Ishikawa (cell line): ENCODE data around the gene PALM3.
A peak's percentile ranks its signal among the peaks of the same experiment; 100 is the strongest.

Experiments used
- CEBPB ChIP-seq: IDR thresholded peaks from 2 replicates; pipeline ENCODE4 v1.6.1; 2012
- CREB1 ChIP-seq: IDR thresholded peaks from 2 replicates; pipeline ENCODE4 v1.6.1; 2012; ENCODE audit warnings: low read depth
- EP300 ChIP-seq: IDR thresholded peaks from 2 replicates; pipeline ENCODE4 v1.6.1; 2012; ENCODE audit warnings: borderline replicate concordance
- RAD21 ChIP-seq: IDR thresholded peaks from 2 replicates; pipeline ENCODE4 v1.6.1; 2012; ENCODE audit warnings: low read depth
- TAF1 ChIP-seq: IDR thresholded peaks from 2 replicates; pipeline ENCODE4 v1.6.1; 2012; ENCODE audit warnings: low read depth, mild to moderate bottlenecking
- TEAD4 ChIP-seq: IDR thresholded peaks from 2 replicates; pipeline ENCODE4 v1.6.1; 2012
- YY1 ChIP-seq: IDR thresholded peaks from 2 replicates; pipeline ENCODE4 v1.6.1; 2012; ENCODE audit warnings: low read depth
- ZBTB7A ChIP-seq: IDR thresholded peaks from 2 replicates; pipeline ENCODE4 v1.6.1; 2012; ENCODE audit warnings: low read depth
- TF ChIP-seq, protein P1 (sequence below): IDR thresholded peaks from 2 replicates; pipeline ENCODE4 v1.6.1; 2012
- TF ChIP-seq, protein P2 (sequence below): IDR thresholded peaks from 2 replicates; pipeline ENCODE4 v1.6.1; 2012

DNA sequence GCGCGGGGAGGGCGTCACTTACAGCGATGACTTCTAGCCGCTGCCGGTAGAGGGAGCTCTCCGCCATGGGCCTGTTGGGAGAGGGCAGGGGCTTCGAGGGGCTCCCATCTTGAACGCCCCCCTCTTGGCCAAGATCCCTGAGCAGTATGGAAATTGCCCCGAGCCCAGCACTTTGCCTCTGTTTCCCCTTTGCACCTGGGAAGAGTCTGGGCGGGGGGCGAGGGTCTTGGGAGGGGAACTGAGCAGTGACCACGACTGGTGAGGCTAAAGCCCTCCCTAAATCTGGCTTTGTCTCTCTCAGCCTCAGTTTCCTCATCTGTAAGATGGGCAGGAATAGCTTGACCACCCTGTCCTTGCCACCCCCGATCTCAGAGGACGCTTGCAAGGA is 2.8 kb downstream of the PALM3 start:
- TF ChIP-seq, protein P1, sequence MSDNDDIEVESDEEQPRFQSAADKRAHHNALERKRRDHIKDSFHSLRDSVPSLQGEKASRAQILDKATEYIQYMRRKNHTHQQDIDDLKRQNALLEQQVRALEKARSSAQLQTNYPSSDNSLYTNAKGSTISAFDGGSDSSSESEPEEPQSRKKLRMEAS: no peak
- TF ChIP-seq RAD21 (peak; percentile 15; the same call in 1 of the 2 replicates), CREB1 (no peak), EP300 (no peak), YY1 (no peak), CEBPB (no peak), TEAD4 (no peak), ZBTB7A (peak; percentile 47; the same call in 1 of the 2 replicates), TAF1 (no peak)
- TF ChIP-seq, protein P2, sequence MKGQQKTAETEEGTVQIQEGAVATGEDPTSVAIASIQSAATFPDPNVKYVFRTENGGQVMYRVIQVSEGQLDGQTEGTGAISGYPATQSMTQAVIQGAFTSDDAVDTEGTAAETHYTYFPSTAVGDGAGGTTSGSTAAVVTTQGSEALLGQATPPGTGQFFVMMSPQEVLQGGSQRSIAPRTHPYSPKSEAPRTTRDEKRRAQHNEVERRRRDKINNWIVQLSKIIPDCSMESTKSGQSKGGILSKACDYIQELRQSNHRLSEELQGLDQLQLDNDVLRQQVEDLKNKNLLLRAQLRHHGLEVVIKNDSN: no peak
